Upper lobe of left lung (tissue), 4 donors: ENCODE results near the gene PKP1.

Source experiments
- POLR2A ChIP-seq, 4 donors: fragments of 450-650 bp; IDR thresholded peaks; one replicate each; pipeline ENCODE4 v1.5.1; 2016 to 2017; ENCODE audit warnings: antibody characterized with exemption in 4 of 4, mild to moderate bottlenecking in 2 of 4
- TF ChIP-seq, protein P1 (sequence below), 6 experiments: fragments of 450-650 bp in 4 of 6; fragments of 200-600 bp in 2 of 6; sonication (generic) in 2 of 6; IDR thresholded peaks; one replicate each; pipeline ENCODE4 v1.5.1; 2016 to 2019; ENCODE audit warnings: antibody characterized with exemption in 6 of 6

DNA sequence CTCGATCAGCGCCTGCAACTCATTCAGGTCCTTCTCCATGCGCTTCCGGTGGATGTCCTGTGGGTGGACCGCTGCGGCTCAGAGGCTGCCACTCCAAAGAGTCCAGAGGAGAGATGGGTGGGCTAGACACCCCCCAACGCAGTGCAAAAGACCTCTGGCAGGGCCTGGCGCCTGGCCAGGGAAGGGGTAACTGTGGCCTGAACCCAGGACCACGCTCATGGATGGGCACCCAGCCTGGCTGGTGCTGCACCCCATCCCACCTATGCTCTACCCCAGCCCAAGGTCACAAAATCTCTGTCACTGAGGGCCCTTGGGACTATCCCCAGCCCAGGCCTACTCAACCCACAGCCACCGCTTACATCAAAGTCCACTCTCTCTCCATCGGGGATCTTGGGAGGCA, 81.9 kb downstream of the PKP1 start:
- TF ChIP-seq, protein P1, sequence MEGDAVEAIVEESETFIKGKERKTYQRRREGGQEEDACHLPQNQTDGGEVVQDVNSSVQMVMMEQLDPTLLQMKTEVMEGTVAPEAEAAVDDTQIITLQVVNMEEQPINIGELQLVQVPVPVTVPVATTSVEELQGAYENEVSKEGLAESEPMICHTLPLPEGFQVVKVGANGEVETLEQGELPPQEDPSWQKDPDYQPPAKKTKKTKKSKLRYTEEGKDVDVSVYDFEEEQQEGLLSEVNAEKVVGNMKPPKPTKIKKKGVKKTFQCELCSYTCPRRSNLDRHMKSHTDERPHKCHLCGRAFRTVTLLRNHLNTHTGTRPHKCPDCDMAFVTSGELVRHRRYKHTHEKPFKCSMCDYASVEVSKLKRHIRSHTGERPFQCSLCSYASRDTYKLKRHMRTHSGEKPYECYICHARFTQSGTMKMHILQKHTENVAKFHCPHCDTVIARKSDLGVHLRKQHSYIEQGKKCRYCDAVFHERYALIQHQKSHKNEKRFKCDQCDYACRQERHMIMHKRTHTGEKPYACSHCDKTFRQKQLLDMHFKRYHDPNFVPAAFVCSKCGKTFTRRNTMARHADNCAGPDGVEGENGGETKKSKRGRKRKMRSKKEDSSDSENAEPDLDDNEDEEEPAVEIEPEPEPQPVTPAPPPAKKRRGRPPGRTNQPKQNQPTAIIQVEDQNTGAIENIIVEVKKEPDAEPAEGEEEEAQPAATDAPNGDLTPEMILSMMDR (IDR thresholded peaks at IDR 0.05), result no peak
- TF ChIP-seq POLR2A (IDR thresholded peaks at IDR 0.05), result no peak
